Heart right ventricle (tissue), 16 donors: ENCODE data around the gene BRCA2. TPM values are rescaled to one million over a fixed set of nuclear protein-coding genes. Genes with fewer than 3 reads are reported as not detected.

ENCODE experiments used
- ATAC-seq, 8 donors: fragments of 200-7000 bp; cut with Tn5 transposase; one replicate each; pipeline ENCODE4 v1.9.1; 2020; ENCODE audit warnings: mild to moderate bottlenecking in 8 of 8, moderate library complexity in 8 of 8, moderate number of reproducible peaks in 1 of 8
- DNase-seq, 2 donors: peaks; one replicate each; pipeline ENCODE4 v3.0.0-alpha.2; 2020
- H3K27ac ChIP-seq, 10 donors: fragments of 200-600 bp; sonication (generic) in 2 of 10; one replicate each; pipeline versions ENCODE4 v1.5.0 to v1.8.0; 2020 to 2022; ENCODE audit warnings: mild to moderate bottlenecking in 3 of 10
- H3K27me3 ChIP-seq, 7 donors: fragments of 200-600 bp; one replicate each; pipeline ENCODE4 v1.8.0; 2021 to 2022; ENCODE audit warnings: mild to moderate bottlenecking in 2 of 7
- H3K36me3 ChIP-seq, 9 donors: fragments of 200-600 bp; sonication (generic) in 1 of 9; one replicate each; pipeline versions ENCODE4 v1.5.0 to v1.8.0; 2020 to 2022; ENCODE audit warnings: mild to moderate bottlenecking in 2 of 9
- H3K4me1 ChIP-seq, 9 donors: fragments of 200-600 bp; sonication (generic) in 1 of 9; one replicate each; pipeline versions ENCODE4 v1.5.0 to v1.8.0; 2020 to 2022; ENCODE audit warnings: mild to moderate bottlenecking in 4 of 9
- H3K4me3 ChIP-seq, 10 donors: fragments of 200-600 bp; sonication (generic) in 2 of 10; one replicate each; pipeline versions ENCODE4 v1.5.0 to v1.8.0; 2020 to 2022; ENCODE audit warnings: mild to moderate bottlenecking in 7 of 10, moderate library complexity in 2 of 10
- H3K9me3 ChIP-seq, 11 donors: fragments of 200-600 bp in 10 of 11; sonication (generic) in 2 of 11; one replicate each; pipeline versions ENCODE4 v1.5.0 to v1.8.0; 2013 to 2022; ENCODE audit warnings: mild to moderate bottlenecking in 2 of 11, control low read depth in 1 of 11, moderate library complexity in 1 of 11
- CTCF ChIP-seq, 9 donors: fragments of 200-600 bp; sonication (generic) in 2 of 9; IDR thresholded peaks; one replicate each; pipeline versions ENCODE4 v1.5.0 to v1.8.0; 2021 to 2022; ENCODE audit warnings: antibody characterized with exemption in 9 of 9, mild to moderate bottlenecking in 5 of 9, moderate library complexity in 1 of 9
- WGBS, 2 donors: extraction: QIAGEN DNeasy Blood & Tissue Kit; methylation state at CpG; one replicate each; pipeline ENCODE4 v1.1.7; 2013; ENCODE audit warnings: inconsistent platforms in 1 of 2; 5-methylcytosine and 5-hydroxymethylcytosine counted together
- intact Hi-C, 10 donors: fragments of 100-400 bp; cut with DNase I; formaldehyde crosslinking; loops; one replicate each; pipeline versions ENCODE4 v1.11.1 to v1.14.2; 2022
- polyA plus RNA-seq, 2 donors: library from polyadenylated mRNA; stranded (reverse); fragments of 200-250 nt; gene quantifications; one replicate each; pipeline ENCODE4 v1.2.3, GENCODE V29; 2013
- total RNA-seq, 10 donors: library from RNA; stranded (reverse); fragmentation: NEBNext Ultra II Directional in 3 of 10; extraction: Animal tissue kit (Norgen Biotek cat#: 25700) in 3 of 10; gene quantifications; one replicate each; pipeline versions ENCODE4 v1.2.1 to v1.2.4, GENCODE V29; 2021 to 2023
- donor health status: Arrhythmogenic right ventricular cardiomyopathy.
- donor health status: ischemic (EF 13 %, LVEDD 7.1; RV severe dilation, severe dysfunction).
- donor health status: healthy with polysubstance abuse.
- donor health status: DM: no; HTN: yes; CAD: no.
- donor health status: DM: no; HTN: no; CAD: no.
- donor health status: ischemic (EF 25% LVEDD 6.9; RV normal size, moderate dysfunction).
- donor health status: ischemic (EF 25% LVEDD 5.7; RV mildly dilated, moderate dysfunction).
- donor health status: healthy.
- donor health status: DM: yes; HTN: yes; CAD: no.
- donor health status: Ischemic cardiomyopathy.
- donor health status: ischemic (EF 35%, LVEDD 5.7; RV mildly dilated, moderate dysfunction).
- donor health status: nonischemic (EF 11% LVEDD 7.7; RV severe dilation, severe dysfunction).
- donor health status: DM: yes; HTN: yes; CAD: no.
- donor health status: PGD.
- donor health status: ischemic (EF 29% LVEDD 5.4; RV normal size, mild dysfunction).
- donor health status: nonischemic (EF 23%, LVEDD 6.1; RV moderate dilation, normal function).

BRCA2 gene
- total and polyA plus RNA-seq, 12 donors = 0.04 to 2.3 (median 0.31) TPM

DNA sequence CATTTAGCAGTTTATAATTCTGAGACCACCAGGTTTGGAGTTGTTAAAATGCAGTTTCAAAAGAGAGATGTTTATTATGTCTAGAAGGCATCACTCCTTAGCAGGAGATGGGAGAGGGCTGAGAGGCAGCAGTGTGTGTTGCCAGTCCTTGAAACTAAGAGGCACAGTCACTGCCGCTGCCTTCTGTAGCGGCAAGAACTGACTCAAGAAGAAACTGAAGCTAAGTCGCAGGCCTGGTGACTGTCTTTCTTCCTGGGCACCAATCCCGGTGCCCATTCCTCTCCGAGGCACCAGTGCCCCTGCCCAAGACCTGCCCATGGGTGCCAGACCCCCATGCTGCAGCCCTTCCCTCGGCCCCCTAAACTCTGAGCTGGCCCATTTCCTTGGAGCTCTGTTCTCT is 92.5 kb downstream of the BRCA2 start:
- no peak overlapping the region for H3K27ac ChIP-seq
- no peak for DNase-seq
- intact Hi-C loops = no loop called here
- WGBS, 2 donors = 96 to 97% methylated on average over 6 of the region's 6 CpGs
- no peak for TF ChIP-seq CTCF (IDR thresholded peaks at IDR 0.05)
- H3K4me1 ChIP-seq = peaks cover 0 to 18% (median 13%) of the 10 kb centered on the region in 9 donors
- H3K4me3 ChIP-seq = no peak overlapping the region
- ATAC-seq = no peak
- peaks cover 0 to 49% (median 0%) of the 10 kb centered on the region in 9 donors for H3K36me3 ChIP-seq
- H3K27me3 ChIP-seq = no peaks in the 10 kb centered on the region
- H3K9me3 ChIP-seq = no peaks in the 10 kb centered on the region

GRCh38 chr13:32408296-32409000 is 93.1 kb downstream of the BRCA2 start:
- intact Hi-C loops = no loop called here
- no peak overlapping the region for H3K27ac ChIP-seq
- DNase-seq (no peak), ATAC-seq (no peak)
- H3K4me3 ChIP-seq = no peak overlapping the region
- TF ChIP-seq CTCF (IDR thresholded peaks at IDR 0.05) = no peak
- peaks cover 0 to 43% (median 0%) of the 10 kb centered on the region in 9 donors for H3K36me3 ChIP-seq
- WGBS, 2 donors = 90 to 92% methylated on average over 9 of the region's 9 CpGs
- no peaks in the 10 kb centered on the region for H3K27me3 ChIP-seq
- peaks cover 0 to 18% (median 13%) of the 10 kb centered on the region in 9 donors for H3K4me1 ChIP-seq
- H3K9me3 ChIP-seq = no peaks in the 10 kb centered on the region

- Histone ChIP-seq H3K36me3 (peaks cover 0 to 38% (median 0%) of the 10 kb centered on the region in 9 donors), H3K27me3 (no peaks in the 10 kb centered on the region), H3K9me3 (no peaks in the 10 kb centered on the region), H3K27ac (no peak overlapping the region), H3K4me1 (peaks cover 0 to 18% (median 13%) of the 10 kb centered on the region in 9 donors), H3K4me3 (no peak overlapping the region)
- no peak for TF ChIP-seq CTCF (IDR thresholded peaks at IDR 0.05)
- intact Hi-C loops = no loop called here
- 93 to 94% methylated on average over 6 of the region's 6 CpGs for WGBS, 2 donors
- no peak for ATAC-seq
- DNase-seq = no peak
Observed at GRCh38 chr13:32409001-32409313, 93.6 kb downstream of the BRCA2 start.

- peak overlapping the region in 9 of 10 donors; percentile 2 to 46 (median 41) for H3K4me3 ChIP-seq
- peak overlapping the region in 6 of 10 donors; percentile 25 to 77 (median 48) for H3K27ac ChIP-seq
- no peaks in the 10 kb centered on the region for H3K9me3 ChIP-seq
Observed at GRCh38 chr13:32409561-32410421, 94.5 kb downstream of the BRCA2 start.

More at GRCh38 chr13:32409561-32410421, 94.5 kb downstream of the BRCA2 start:
- TF ChIP-seq CTCF (IDR thresholded peaks at IDR 0.05) = no peak
- peaks cover 0 to 30% (median 0%) of the 10 kb centered on the region in 9 donors for H3K36me3 ChIP-seq
- peak; percentile 44 to 46 for DNase-seq
- H3K4me1 ChIP-seq = peaks cover 0 to 18% (median 13%) of the 10 kb centered on the region in 9 donors
- 29 to 37% methylated on average over 27 of the region's 27 CpGs for WGBS, 2 donors
- H3K27me3 ChIP-seq = no peaks in the 10 kb centered on the region
- intact Hi-C loops = no loop called here
- ATAC-seq = peak; percentile 73 to 96 (median 86)
